Measurements from ENCODE around the gene TTC23L.

The TTC23L gene

GRCh38 chr5:34833976-34834793, 4.8 kb upstream of the TTC23L start:
- no peak for DNase-seq

- DNase-seq: no peak
Observed at GRCh38 chr5:34834794-34835089, 4.2 kb upstream of the TTC23L start.

GRCh38 chr5:34835664-34836063, 3.3 kb upstream of the TTC23L start:
- no peak for DNase-seq

- no peak for DNase-seq
Observed at GRCh38 chr5:34841816-34842215, 2.9 kb downstream of the TTC23L start.

- no peak for DNase-seq
Observed at GRCh38 chr5:34842554-34842953, 3.6 kb downstream of the TTC23L start.

GRCh38 chr5:34843497-34843896, 4.5 kb downstream of the TTC23L start:
- no peak for DNase-seq

- no peak for DNase-seq
Observed at GRCh38 chr5:34844106-34844505, 5.1 kb downstream of the TTC23L start.

- DNase-seq: no peak
Observed at GRCh38 chr5:34844999-34845398, 6.0 kb downstream of the TTC23L start.

GRCh38 chr5:34847056-34847455, 8.1 kb downstream of the TTC23L start:
- DNase-seq: no peak

GRCh38 chr5:34847552-34847951, 8.6 kb downstream of the TTC23L start:
- no peak for DNase-seq

- DNase-seq: no peak
Observed at GRCh38 chr5:34848230-34848629, 9.3 kb downstream of the TTC23L start.

- no peak for DNase-seq
Observed at GRCh38 chr5:34849253-34849652, 10.3 kb downstream of the TTC23L start.

- DNase-seq: no peak
Observed at GRCh38 chr5:34854459-34855174, 15.7 kb downstream of the TTC23L start.

- DNase-seq: no peak
Observed at GRCh38 chr5:34857161-34857560, 18.2 kb downstream of the TTC23L start.

GRCh38 chr5:34857894-34858293, 18.9 kb downstream of the TTC23L start:
- DNase-seq: no peak

- no peak for DNase-seq
Observed at GRCh38 chr5:34858790-34859189, 19.8 kb downstream of the TTC23L start.

GRCh38 chr5:34859253-34859652, 20.3 kb downstream of the TTC23L start:
- DNase-seq: no peak

- DNase-seq: no peak
Observed at GRCh38 chr5:34863946-34864345, 25.0 kb downstream of the TTC23L start.

- no peak for DNase-seq
Observed at GRCh38 chr5:34865091-34865490, 26.1 kb downstream of the TTC23L start.

GRCh38 chr5:34866989-34867471, 28.1 kb downstream of the TTC23L start:
- no peak for DNase-seq

- no peak for DNase-seq
Observed at GRCh38 chr5:34867660-34868059, 28.7 kb downstream of the TTC23L start.

- DNase-seq: no peak
Observed at GRCh38 chr5:34868791-34869190, 29.8 kb downstream of the TTC23L start.

- DNase-seq: no peak
Observed at GRCh38 chr5:34869256-34869655, 30.3 kb downstream of the TTC23L start.

GRCh38 chr5:34870382-34870781, 31.4 kb downstream of the TTC23L start:
- DNase-seq: no peak

- DNase-seq: no peak
Observed at GRCh38 chr5:34876275-34876674, 37.3 kb downstream of the TTC23L start.

All from 8988T (cell line).